HPDE6-E6E7 (cell line): ENCODE results near the gene GABRB2.

Experiments used
- DNase-seq: peaks from one replicate; pipeline ENCODE4 v3.0.0; 2011; ENCODE audit warnings: missing footprints; ENCODE audit errors: extremely low spot score

The GABRB2 gene

GRCh38 chr5:161387121-161387520 is 159.4 kb downstream of the GABRB2 start:
- DNase-seq = no peak

- DNase-seq = no peak
These were observed 161.5 kb downstream of the GABRB2 start for GRCh38 chr5:161385027-161385426.

DNA sequence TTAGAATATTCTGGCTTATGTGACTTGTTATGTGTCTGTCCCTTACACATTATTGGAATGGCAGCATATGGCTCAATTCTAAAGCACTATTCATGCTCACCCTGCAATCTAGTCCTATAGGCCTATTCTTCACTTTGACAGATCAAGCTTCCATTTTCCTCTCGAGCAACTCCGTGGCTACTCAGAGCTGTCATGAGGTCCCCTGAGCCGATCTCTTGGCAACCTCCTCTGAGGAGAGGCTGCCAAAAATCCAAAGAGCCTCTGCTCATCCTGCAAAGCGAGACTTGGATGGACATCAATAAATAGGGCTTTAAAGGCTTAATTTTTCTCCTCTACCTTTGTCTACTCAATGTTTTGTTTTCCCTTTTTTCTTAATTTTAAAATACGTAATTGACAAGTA is 163.8 kb downstream of the GABRB2 start:
- no peak for DNase-seq

- DNase-seq = no peak
These were observed 166.0 kb downstream of the GABRB2 start for GRCh38 chr5:161380486-161380885.

GRCh38 chr5:161378701-161379100 is 167.8 kb downstream of the GABRB2 start:
- DNase-seq = no peak

- DNase-seq = no peak
These were observed 170.5 kb downstream of the GABRB2 start for GRCh38 chr5:161376034-161376433.

DNA sequence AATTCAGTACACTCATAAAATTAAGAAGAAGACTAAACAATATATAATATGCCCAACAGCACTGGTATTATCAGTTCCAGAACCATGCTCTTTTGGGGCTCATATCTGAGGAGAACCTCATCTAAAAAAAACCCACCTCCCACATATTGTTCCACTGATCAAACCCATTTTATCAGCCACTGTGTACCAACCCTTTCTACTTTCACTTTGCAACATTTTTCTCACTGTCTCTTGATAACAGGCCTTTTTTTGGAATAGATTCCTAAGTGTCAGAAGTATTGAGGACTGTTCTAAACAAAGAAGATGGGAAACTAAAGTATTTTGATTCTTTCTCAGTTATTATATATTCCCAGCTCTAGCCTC is 173.2 kb downstream of the GABRB2 start:
- DNase-seq = no peak

DNA sequence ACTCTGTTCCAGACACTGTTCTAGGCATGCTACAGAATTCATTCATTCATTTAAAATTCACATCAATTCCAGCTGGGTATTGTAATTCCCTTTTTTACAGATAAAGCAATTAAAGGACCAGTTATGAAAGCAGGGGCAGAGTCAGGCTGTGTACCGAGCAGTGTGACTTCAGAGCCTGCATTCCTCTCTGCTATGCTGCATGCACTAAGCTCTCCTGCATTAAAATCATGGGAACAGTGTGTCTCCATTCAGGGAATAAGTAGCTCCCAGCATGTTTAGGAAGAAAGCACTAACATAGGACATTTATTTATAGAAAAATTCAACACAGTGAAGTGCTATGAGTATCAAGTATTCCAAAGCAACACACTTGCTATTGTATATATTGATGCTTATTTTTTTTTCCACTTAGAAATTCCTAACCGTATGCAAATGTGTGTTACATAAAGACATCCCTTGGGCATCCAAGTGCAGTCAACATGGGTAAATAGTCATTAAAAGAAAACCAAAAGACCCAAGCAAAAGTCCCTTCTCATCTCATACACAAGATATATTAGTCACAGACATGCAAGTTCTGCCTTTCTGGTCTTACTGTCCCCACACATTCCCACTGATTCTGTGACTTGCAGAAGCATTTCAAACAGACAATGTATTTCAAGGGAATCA is 173.7 kb downstream of the GABRB2 start:
- DNase-seq = no peak

DNA sequence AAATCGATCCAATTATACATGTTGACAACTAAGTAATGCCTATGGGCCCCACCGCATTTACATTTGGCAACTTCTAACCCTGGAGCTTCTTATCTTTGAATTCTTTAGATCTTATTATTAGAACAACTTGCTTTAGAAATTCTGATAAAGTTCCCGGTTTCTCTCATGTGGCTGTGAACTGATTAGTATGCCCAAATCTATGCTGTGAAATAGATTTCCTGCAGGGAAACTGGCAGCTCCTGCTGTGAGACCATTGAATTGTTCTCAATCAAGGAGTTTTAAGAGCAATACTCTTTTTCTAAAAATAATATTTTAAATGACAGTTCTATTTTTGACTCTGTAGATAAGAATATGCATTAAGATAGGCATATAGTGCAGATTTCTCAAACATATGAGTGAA is 177.5 kb downstream of the GABRB2 start:
- no peak for DNase-seq

GRCh38 chr5:161358446-161358845 is 188.1 kb downstream of the GABRB2 start:
- DNase-seq = no peak

DNA sequence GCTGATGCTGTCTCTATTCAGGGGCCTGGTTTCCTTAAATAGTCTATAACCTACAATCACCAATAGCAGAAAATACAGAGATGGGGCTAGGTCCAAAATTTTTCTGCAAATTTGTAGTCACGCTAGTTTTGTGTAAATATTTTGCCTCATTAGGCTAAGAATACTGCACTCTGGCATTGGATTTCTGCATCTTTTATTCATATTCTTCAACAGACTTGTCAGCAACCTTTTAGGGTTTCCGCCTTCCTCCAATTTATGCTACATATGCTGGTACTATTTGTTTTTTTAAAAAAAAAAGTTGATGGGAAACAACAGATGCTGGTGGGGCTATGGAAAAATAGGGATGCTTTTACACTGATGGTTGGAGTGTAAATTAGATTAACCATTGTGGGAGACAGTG is 202.3 kb downstream of the GABRB2 start:
- DNase-seq = no peak

GRCh38 chr5:161342886-161343285 is 203.6 kb downstream of the GABRB2 start:
- DNase-seq = no peak

GRCh38 chr5:161340012-161340411 is 206.5 kb downstream of the GABRB2 start:
- DNase-seq = no peak

- no peak for DNase-seq
These were observed 213.2 kb downstream of the GABRB2 start for GRCh38 chr5:161333194-161333880.

DNA sequence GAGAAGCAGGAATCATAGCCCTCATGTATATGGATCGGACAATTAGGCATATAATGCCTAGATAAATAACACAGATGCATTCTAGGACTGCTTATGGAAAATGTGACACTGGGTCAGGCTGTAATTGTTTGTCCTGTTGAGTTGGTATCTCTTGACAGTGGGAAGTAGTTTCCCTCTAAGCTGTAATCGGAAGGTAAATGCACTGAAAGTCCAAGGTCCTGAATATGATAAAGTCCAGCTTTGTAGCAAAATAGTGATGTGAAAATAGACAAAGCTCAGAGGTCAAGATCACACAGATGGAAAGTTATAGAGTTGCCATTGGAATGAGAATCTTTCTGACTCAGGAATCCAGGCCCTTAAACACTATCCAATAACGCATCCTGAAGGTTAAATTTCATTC is 214.2 kb downstream of the GABRB2 start:
- DNase-seq = no peak

DNA sequence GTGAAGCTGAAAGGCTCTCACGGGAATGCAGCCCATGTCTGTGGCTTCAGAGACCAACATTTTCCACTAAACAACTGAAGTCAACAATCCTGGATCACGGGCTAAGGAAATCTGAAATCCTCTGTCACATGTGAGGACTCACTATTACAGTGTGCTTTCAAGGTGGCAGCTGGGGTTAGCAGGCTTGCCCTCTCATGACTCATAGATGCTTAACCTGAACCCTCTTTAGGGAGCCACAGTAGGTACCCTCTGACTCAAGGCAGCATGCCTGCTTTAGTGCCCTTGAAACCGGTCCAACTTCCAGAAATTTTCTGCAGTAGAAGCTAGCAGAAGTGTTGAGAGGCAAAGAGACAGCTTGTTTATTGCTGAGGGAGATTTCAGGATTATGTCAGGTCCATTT is 232.5 kb downstream of the GABRB2 start:
- DNase-seq = no peak

DNA sequence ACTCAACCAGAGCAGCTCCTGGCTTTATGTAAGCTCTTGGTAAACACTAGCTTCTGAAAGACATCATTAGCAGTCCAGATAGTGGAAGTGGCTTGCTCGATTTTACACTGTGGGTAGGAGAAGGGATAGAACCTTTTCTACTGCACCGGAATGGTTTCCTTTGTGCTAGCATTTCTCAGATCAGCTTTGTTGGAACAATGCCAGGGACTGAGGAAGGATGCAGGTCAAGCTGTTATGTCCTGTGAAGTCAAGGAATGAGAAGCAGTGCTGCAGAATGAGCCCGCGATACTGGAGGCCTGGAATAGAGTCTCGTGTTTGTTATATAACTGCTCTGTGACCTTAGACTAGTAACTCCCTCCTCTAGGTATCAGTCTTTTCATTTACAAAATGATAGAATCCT is 233.6 kb downstream of the GABRB2 start:
- DNase-seq = no peak

DNA sequence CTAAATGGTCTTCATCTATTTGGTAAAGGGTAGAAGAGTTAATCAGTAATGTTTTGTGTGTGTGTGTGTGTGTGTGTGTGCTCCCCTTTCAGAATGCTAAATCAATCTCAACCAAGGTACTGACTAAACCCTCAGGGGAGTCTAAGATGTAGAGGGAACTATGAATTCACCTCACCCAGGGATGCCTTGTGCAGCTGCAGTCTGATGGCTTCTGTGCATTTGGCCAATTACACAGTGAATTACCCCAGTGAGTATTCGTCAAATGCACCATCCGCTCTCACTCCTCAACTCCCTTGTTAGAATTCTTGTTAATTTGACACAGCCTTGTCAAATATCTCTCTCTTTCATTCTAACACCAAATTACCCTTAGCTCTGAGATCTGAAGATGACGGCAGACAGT is 234.6 kb downstream of the GABRB2 start:
- no peak for DNase-seq

DNA sequence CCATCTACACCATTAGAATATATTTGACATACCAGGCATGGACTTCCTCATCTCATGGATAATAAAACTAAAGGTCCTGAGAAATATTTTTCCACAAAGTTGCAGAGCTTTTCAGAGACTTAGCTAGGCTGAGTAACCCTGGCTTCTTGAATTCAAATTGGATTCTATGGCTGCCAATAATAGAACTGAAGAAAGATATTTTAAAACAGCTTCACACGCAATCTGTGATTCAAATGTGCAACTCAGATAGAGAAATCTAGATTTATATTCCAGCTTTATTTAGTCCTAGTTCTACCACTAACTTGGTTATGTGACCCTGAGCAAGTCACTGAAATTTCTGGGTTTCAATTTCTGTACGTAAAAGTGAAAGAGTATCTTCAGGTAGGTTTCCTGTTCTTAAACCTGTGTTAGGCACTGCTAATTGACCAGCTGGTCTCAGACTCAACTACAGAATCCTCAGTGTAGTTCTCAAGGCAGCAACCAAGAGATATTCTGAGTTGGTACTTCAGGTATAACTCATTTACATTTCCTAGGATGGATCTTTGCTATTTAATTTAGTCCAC is 235.3 kb downstream of the GABRB2 start:
- no peak for DNase-seq

DNA sequence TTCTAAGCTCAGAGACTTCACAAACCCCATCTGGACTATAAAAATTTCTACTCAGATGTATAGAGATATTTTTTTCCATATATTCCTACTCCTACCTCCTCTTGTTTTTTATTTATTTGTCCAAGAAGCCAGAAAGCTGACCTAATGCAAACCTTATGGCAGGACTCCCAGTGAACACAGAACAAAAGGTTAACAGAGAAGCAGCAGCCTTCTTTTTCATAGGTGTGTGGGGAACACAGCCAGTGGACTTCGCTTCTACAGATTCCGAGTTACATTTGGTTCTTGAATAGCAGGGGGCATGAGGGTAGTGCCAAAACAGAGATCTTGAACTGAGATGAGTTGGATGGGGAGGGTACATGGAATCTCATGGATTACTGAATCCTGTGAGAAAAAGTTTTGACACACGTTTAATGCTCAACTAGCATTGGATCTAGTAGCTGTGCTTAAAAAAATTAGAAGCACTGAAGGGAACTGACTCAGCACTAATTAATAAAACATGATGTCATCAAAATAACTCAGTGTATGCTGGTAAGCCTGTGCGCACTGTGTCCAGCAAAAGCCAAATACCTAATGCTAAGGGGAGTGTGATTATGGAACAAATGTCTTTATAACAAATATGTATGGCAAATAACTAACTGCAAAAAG is 240.1 kb downstream of the GABRB2 start:
- DNase-seq = no peak

DNA sequence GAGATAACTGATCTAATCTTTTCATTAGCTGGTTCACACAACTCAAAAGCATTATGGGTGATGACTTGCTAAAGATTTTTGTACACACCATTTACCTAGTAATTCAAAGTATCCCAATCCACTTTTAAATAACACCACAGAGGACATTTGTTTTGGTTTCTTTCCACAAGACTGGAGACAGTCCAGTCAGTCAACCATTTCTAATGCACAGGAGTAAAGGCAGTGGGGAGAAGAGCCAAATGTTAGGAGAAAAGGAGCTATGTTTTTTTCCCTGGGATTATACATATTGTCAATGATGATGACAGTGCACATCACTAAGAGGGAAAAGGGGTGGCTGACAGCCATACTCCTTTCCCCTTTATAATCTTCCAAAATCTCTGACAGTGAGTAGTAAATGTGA is 240.9 kb downstream of the GABRB2 start:
- DNase-seq = no peak

DNA sequence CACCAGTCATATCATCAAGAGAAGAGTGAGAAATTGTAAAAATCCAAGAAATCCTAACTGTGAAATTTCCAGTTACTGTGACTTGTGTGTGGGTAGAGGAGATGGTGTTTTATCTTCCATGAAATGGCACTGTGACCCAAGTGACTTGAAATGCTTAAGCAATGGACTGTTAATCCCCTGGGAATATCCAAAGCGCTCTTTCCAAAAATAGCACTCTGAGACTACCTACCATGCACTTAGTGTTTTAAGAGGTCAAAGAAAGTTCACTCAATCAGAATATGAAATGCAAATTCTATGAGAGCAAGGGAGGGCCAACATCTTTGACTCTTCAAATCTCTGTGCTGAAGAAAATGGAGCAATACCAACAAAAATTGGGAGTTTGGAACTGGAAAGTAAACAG is 244.0 kb downstream of the GABRB2 start:
- no peak for DNase-seq

DNA sequence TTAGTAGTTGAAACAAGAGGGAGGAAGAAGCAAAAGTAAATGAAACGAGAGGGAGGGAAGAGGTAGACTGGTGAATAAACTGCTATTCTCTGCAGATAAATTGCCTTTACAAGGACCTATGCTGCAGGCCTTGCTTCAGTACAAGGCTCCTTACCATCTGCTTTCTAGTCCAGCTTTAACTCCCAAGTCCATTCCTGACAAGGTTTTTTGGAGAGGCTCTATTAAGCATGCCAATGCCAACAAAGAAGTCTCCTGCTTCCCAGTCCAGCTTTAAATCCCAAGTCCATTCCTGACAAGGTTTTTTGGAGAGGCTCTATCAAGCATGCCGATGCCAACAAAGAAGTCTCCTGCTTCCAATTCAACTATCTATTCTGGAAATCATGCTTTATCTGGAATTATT is 244.9 kb downstream of the GABRB2 start:
- DNase-seq = no peak
